GM12874 (cell line): ENCODE results near the gene NCEH1.

Source experiments
- TF ChIP-seq, protein P1 (sequence below): IDR thresholded peaks from 2 replicates; pipeline ENCODE4 v1.5.1; 2011; ENCODE audit warnings: low read depth, mild to moderate bottlenecking, control low read depth, low read length, moderate library complexity; ENCODE audit not compliant: insufficient read depth

NCEH1 gene

GRCh38 chr3:172713316-172713715, 2.4 kb upstream of the NCEH1 start:
- TF ChIP-seq, protein P1, sequence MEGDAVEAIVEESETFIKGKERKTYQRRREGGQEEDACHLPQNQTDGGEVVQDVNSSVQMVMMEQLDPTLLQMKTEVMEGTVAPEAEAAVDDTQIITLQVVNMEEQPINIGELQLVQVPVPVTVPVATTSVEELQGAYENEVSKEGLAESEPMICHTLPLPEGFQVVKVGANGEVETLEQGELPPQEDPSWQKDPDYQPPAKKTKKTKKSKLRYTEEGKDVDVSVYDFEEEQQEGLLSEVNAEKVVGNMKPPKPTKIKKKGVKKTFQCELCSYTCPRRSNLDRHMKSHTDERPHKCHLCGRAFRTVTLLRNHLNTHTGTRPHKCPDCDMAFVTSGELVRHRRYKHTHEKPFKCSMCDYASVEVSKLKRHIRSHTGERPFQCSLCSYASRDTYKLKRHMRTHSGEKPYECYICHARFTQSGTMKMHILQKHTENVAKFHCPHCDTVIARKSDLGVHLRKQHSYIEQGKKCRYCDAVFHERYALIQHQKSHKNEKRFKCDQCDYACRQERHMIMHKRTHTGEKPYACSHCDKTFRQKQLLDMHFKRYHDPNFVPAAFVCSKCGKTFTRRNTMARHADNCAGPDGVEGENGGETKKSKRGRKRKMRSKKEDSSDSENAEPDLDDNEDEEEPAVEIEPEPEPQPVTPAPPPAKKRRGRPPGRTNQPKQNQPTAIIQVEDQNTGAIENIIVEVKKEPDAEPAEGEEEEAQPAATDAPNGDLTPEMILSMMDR = no peak

- TF ChIP-seq, protein P1 = 0 out of 2 replicates have a peak, but pooled peaks have one; percentile 8
These were observed 558 bp upstream of the NCEH1 start for GRCh38 chr3:172711454-172711795.

DNA sequence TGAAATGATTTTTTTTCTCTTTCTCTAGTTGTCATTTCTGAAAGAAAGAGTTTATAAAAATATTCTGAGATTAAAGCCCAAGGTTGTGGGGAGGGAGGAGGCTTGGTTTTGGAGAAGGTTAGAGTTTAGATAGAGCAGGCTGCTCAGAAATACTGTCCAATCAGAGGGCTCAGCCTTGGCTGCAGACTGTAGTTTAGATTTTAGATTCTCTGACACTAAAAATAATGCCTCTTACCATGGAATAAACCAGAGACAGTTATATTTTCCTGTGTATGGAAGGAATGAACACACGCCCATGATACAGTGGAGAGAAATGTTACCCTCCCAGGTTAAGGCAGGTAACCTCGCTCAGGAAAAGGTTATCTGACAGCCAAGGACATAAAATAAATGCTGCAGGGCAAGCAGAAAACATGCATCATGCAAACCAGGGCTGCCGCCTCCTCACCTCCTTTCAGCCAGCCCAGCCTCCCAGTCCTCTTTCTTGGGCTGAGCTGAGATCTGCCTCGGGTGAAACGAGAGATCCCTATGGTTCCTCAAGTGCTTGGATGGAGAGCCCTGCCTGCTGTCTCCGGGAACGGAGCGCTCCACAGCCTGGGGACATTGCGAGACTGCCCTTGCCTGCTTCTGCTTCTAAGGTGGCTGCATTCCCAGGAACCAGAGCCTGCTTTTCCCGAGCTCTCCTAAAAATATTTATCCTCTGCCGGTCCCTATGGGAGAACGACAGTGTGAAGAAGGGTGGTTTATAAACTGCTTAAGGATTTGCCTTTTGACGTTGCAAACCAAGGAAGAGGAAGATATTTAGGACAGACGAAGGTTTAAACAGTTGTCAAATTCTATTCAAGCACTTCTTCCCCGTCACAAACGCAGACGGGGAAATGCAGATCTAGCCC, 848 bp downstream of the NCEH1 start:
- TF ChIP-seq, protein P1 = no peak

GRCh38 chr3:172708921-172709773, 1.7 kb downstream of the NCEH1 start:
- TF ChIP-seq, protein P1 = no peak

DNA sequence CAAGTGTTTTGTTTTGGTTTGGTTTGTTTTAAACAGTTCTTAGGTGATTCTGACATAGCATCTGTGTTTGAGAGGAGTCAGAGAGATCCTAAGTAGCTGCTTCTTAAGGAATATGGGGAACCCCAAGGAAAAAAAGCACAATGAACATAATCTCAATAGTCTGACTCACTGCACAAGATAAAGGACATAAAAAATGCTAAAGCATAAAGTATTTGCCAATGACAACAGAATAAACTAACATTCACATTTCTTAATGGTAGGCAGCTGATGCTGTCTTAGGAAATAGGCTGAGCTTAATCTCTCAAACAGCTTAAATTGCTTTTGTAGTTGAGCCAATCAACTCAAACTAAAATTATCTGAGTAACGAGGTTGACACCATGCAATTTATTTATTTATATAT, 2.9 kb downstream of the NCEH1 start:
- TF ChIP-seq, protein P1 = no peak

GRCh38 chr3:172707030-172707429, 3.8 kb downstream of the NCEH1 start:
- TF ChIP-seq, protein P1 = no peak

- TF ChIP-seq, protein P1 = no peak
These were observed 5.7 kb downstream of the NCEH1 start for GRCh38 chr3:172705170-172705569.
